ENCODE results near the gene NPR1.

Gene NPR1

GRCh38 chr1:153733970-153734369 is 55.5 kb downstream of the NPR1 start:
- Histone ChIP-seq H3K4me1 (peaks cover 7% of the 10 kb centered on the region), H3K4me3 (no peak overlapping the region), H3K36me3 (replicated peaks) (peaks cover 13% of the 10 kb centered on the region), H3K27me3 (ENCODE audit: low read depth) (no peaks in the 10 kb centered on the region), H3K9me3 (no peaks in the 10 kb centered on the region)
- in situ Hi-C loops (cut with MboI; ENCODE audit: low sequenced_read_pairs) = no loop called here
- no peak for DNase-seq (ENCODE audit: low spot score in 2 of 2)

- Histone ChIP-seq H3K27me3 (ENCODE audit: low read depth) (no peaks in the 10 kb centered on the region), H3K36me3 (replicated peaks) (peaks cover 13% of the 10 kb centered on the region), H3K4me3 (no peak overlapping the region), H3K9me3 (no peaks in the 10 kb centered on the region), H3K4me1 (peaks cover 7% of the 10 kb centered on the region)
- DNase-seq (ENCODE audit: low spot score in 2 of 2) = no peak
- in situ Hi-C loops (cut with MboI; ENCODE audit: low sequenced_read_pairs) = no loop called here
Measured at GRCh38 chr1:153734396-153735089, 56.1 kb downstream of the NPR1 start.

- in situ Hi-C loops (cut with MboI; ENCODE audit: low sequenced_read_pairs) = no loop called here
- Histone ChIP-seq H3K4me3 (no peak overlapping the region), H3K4me1 (peaks cover 5% of the 10 kb centered on the region; the same call in 1 of the 2 replicates), H3K9me3 (no peaks in the 10 kb centered on the region), H3K36me3 (replicated peaks) (peaks cover 15% of the 10 kb centered on the region), H3K27me3 (ENCODE audit: low read depth) (no peaks in the 10 kb centered on the region)
- DNase-seq (ENCODE audit: low spot score in 2 of 2) = no peak
Measured at GRCh38 chr1:153735090-153735420, 56.6 kb downstream of the NPR1 start.

GRCh38 chr1:153741986-153742385 is 63.5 kb downstream of the NPR1 start:
- no peak for DNase-seq (ENCODE audit: low spot score in 2 of 2)
- no peaks in the 10 kb centered on the region for H3K27me3 ChIP-seq (ENCODE audit: low read depth)
- H3K36me3 ChIP-seq (replicated peaks) = peaks cover 57% of the 10 kb centered on the region
- H3K9me3 ChIP-seq = no peaks in the 10 kb centered on the region
- no peak overlapping the region for H3K4me3 ChIP-seq
- no peaks in the 10 kb centered on the region for H3K4me1 ChIP-seq
- in situ Hi-C loops (cut with MboI; ENCODE audit: low sequenced_read_pairs) = loop anchor here (10.0 kb wide), 2 partner anchors 67 to 237 kb away; partner anchors contain the start of genes ILF2 and NPR1

GRCh38 chr1:153742411-153743142 is 64.1 kb downstream of the NPR1 start:
- no peaks in the 10 kb centered on the region for H3K4me1 ChIP-seq
- no peaks in the 10 kb centered on the region for H3K27me3 ChIP-seq (ENCODE audit: low read depth)
- H3K9me3 ChIP-seq = no peaks in the 10 kb centered on the region
- peaks cover 63% of the 10 kb centered on the region for H3K36me3 ChIP-seq (replicated peaks)
- DNase-seq (ENCODE audit: low spot score in 2 of 2) = no peak
- in situ Hi-C loops (cut with MboI; ENCODE audit: low sequenced_read_pairs) = loop anchor here (10.0 kb wide), 2 partner anchors 68 to 238 kb away; partner anchors contain the start of genes ILF2 and NPR1
- H3K4me3 ChIP-seq = no peak overlapping the region
